HG03095 (cell line): ENCODE measurements around the gene OR2T3.
"Not testable (repeated sequence)": the region's sequence is repeated elsewhere in the genome, so short reads cannot be mapped to it uniquely, and the experiment has no call there.

Experiments used
- ATAC-seq: cut with Tn5 transposase; IDR thresholded peaks from one replicate; pipeline ENCODE4 v1.9.1; 2021; ENCODE audit warnings: moderate library complexity; ENCODE audit not compliant: unreplicated experiment

The OR2T3 gene

DNA sequence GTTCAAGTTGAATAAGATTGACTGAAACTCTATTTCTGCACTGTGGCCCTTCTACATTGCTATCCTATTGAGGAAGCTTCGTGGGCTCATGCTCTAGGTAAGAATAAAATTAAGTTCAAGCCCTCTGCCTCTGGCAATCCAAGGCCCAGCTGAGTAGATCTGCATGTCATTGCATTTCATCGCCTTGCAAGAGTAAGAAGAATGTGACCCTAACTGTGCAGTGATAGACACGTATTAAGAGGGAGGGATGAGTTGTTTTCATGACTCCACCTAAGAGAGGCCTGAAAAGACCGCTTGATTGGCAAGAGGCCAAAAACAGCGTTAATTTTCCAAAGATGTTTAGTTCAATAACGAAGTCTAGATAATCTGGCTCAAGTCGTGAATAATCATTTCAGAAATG is 14.0 kb upstream of the OR2T3 start:
- not testable (repeated sequence) for ATAC-seq

DNA sequence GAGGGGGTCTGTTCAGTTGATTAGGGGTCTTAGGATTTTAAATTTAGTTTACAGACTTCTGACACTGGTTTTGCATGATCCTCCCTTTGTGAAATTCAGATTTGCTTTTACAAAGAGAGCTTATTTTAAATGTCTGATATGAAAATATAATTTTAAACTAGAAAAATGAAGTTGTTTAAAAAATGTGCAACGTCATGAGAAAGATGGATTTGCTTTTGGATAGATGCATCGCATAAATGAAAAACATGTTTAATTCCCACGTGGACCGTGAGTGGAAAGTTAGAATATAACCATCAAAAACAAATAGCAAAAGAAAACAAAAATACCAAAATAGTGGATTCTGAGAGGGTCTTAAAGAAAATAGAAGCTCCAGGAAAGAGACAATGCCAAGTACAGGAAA is 2.0 kb upstream of the OR2T3 start:
- no peak for ATAC-seq

DNA sequence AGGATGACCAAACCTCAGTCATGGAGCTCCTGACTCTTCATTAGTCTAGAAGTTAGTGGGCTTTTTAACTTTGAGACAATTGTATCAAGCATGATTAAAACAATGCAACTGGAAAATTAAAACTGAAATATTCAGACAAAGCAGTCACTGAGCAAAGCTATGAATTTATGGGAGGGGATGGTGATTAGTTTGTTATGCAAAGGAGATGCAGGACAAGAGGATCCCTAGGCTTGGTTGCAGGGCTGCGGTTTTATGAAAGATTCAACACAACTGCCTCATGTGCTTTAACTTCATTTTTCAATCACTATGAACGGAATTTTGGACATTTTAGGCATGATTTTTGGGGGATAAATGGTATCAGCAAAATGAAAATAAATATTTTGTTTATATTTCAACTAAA is 1.0 kb upstream of the OR2T3 start:
- ATAC-seq = not testable (repeated sequence)

DNA sequence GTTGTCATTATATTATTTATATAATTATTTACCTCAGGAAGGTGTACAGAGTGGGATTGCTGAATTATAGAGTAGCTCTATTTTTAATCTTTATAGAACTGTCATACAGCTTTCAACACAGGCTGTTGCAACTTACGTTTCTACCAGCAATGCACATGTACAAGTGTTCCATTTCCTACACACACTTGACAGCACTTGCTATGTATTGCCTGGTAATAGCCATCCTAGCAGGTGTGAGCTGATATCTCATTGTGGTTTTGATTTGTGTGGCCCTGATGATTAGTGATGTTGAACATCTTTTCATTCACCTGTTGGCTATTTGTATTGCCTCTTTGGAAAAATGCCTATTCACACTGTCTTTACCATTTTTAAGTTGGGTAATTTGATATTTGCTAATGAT is 2.5 kb downstream of the OR2T3 start:
- not testable (repeated sequence) for ATAC-seq

DNA sequence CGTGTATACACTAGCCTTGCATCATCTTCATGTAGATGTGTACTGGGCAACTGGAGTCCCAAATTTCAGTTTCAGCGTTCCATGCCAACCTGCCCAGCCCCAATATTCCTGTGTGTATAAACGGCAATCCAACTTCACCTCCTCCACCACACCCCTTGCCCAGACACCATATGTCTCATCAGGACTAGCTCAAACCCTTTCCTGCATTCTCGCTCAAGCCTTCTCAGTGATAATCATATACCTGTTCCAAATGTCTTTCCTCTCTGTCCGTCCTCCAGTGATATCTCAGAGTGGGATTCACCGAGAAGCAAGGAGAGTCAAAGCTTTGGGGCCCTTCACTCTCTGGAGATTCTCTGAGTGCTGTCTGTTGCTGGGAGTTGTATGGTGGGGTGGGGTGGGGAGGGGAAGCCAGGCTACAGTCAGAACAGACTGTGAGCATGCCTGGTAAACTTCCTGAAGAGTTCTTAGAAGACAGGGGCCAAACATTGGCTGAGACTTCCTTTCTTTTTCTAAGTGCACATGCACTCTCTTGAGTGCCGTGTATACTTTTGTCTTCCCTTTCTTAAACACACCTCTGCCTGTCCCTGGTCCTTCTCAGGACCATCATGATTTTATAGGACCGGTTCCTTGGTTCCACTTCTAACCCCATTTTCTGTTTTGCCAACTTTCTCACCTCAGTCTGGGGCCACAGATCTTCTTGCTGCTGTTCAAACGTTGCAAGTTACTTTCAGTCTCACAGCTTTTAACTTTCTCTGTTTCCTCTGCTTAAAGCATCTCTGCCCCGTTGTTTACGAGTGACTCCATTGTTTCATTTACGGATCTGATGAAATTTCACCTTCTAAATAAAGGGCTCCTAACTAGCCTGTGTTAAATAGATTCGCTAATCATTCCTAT is 8.8 kb downstream of the OR2T3 start:
- peak; percentile 92 for ATAC-seq

DNA sequence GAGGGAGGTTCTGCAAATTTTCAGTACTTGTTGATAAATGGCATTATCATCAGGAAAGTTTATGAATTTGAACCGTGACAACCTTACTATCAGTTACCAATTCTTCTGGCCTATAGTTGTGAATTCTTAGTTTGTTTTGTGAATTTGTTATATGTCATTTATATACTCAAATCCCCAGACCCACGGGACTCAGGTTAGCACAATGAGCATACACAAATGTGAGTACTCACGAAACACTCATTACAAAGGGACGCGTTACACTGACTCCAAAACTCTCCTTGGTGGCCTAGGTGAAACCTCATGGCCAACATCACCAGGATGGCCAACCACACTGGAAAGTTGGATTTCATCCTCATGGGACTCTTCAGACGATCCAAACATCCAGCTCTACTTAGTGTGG is 15.1 kb downstream of the OR2T3 start, which contains the start of gene OR2T5:
OR2T5 (plus strand) TSS at position 301 of the 400 bp plus-strand sequence; CDS start at position 301, 0 bp downstream.
- not testable (repeated sequence) for ATAC-seq

DNA sequence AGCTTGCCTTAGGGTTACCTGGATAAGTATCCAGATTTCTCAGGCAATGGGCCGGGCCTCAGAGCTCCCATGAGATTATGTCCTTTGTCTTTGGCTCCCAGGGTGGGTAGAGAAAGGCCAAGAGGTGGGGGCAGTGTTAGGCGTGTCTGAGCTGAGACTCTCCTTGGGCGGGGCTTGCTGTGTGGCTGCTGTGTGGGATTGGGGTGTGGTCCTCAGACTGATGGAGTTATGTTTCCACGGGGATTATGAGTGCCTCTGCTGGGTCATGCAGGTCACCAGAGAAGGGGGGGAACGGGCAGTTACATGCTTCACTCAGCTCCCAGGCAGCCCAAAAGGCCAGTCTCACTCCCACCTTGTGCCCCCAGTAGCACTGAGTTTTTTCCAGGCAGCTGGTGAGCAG is 23.5 kb downstream of the OR2T3 start:
- not testable (repeated sequence) for ATAC-seq

DNA sequence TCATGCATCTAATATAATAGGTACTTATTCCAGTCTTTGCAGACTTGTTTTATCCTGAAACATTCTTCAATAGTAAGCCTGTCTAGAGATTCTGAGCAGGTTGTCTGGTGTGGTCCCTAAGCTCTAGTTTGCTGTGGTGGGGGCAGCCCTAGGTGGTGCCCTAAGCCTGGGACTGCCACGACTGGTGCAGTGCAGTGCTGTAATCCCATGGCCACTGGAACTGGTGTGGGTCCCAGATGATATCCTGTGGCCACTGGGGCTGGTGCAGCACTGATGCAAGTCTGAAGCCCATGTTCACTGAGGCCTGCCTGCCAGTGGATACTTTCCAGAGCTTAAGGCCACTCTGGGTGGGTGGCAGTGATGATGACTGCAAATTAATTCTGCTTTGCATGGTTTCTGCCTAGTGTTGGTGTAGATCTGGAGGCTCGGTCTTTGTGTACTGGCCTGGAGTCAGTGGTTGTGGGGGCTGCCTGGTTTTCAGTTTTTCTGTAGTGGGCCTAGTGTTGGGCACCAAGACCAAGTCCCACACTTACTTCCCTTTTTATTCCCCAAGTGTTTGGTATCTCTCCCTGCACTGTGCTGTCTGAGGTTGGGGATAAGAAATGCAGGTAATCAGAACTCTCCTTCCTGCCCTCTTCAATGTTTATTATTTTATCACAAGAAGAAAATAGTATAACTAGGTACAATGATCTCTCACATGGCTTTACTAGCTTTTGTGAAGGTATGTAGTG is 27.3 kb downstream of the OR2T3 start:
- ATAC-seq = not testable (repeated sequence)

DNA sequence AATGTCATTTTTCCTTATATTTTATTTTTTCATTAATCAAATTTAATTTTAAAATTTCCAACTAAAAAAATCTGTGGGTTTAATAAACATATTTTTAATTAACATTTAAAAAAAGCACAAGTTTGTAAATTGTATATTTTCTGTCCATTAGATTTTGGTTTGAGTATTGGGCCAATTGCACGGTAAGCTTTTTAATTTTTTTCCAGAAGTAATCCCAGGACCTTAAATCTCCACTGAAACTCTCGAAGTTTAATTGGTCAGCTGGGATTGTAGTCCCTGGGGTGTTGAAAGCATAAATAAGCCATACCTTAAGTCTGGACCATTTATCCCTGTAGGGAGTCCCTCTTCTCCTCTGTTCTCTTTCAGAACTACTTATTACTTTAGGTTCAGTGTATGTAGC is 34.6 kb downstream of the OR2T3 start, which contains the start of gene OR2G6:
OR2G6 (plus strand) TSS at position 301 of the 400 bp plus-strand sequence. CDS start 13,574 bp downstream, outside the sequence.
- ATAC-seq = not testable (repeated sequence)

DNA sequence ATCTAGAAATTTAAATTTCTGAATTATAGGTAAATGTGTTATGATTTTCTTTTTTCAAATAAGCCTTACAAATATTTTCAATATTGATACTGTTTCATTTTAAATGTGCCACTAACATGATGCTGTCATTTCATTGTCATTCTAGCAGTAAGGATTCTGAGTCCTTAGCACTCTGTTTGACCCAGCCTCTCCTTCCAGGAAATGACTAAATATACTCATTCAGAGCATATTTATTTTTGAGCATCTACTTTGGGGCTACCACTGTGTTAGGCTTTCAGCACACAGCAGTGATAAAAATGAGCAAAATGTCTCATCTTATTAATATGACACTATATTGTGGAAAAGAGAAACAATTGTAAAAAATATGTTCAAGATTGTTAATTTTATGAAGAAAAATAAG is 37.1 kb downstream of the OR2T3 start:
- ATAC-seq = not testable (repeated sequence)

DNA sequence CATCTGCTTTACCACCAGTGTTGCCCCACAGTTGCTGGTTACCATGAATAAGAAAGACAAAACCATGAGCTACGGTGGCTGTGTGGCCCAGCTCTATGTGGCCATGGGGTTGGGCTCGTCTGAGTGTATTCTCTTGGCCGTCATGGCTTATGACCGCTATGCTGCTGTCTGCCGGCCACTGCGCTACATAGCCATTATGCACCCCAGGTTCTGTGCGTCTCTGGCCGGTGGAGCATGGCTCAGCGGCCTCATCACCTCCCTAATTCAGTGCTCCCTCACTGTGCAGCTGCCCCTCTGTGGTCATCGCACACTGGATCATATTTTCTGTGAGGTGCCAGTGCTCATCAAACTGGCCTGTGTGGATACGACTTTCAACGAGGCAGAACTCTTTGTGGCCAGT is 48.7 kb downstream of the OR2T3 start:
- no peak for ATAC-seq
